Measurements from ENCODE around the gene ST3GAL4.

DNA sequence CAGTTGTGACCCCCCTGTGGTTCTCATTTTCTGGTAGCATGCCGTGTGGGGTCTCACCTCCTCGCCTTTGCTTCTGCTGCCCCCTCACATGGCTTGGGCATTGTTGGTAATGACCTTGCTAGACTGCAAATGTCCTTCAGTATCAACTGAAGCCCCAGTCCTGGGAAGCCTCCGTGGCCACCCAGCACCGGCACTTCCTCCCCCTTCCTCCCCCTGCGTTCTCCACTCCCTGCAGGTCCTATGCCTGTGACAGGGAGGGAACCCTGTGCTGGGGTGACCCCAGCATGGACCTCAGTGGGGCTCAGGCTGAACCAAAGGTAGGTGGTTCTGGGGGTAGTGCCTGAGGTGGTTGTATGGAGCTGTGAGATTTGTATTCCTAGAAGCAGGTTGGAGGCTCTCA is 5.9 kb downstream of the ST3GAL4 start:
- TF ChIP-seq, protein P1, sequence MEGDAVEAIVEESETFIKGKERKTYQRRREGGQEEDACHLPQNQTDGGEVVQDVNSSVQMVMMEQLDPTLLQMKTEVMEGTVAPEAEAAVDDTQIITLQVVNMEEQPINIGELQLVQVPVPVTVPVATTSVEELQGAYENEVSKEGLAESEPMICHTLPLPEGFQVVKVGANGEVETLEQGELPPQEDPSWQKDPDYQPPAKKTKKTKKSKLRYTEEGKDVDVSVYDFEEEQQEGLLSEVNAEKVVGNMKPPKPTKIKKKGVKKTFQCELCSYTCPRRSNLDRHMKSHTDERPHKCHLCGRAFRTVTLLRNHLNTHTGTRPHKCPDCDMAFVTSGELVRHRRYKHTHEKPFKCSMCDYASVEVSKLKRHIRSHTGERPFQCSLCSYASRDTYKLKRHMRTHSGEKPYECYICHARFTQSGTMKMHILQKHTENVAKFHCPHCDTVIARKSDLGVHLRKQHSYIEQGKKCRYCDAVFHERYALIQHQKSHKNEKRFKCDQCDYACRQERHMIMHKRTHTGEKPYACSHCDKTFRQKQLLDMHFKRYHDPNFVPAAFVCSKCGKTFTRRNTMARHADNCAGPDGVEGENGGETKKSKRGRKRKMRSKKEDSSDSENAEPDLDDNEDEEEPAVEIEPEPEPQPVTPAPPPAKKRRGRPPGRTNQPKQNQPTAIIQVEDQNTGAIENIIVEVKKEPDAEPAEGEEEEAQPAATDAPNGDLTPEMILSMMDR (IDR thresholded peaks at IDR 0.05): no peak
- TF ChIP-seq MXI1 (IDR thresholded peaks at IDR 0.05; ENCODE audit: low read depth, low read length) (no peak), EP300 (IDR thresholded peaks at IDR 0.05; ENCODE audit: borderline replicate concordance in 1 of 2, low read depth in 1 of 2, low read length in 1 of 2) (no peak), TAF1 (IDR thresholded peaks at IDR 0.05; ENCODE audit: borderline replicate concordance, low read depth, low read length) (no peak), RAD21 (IDR thresholded peaks at IDR 0.05; ENCODE audit: low read length) (no peak), JUND (IDR thresholded peaks at IDR 0.05) (no peak), SIN3A (IDR thresholded peaks at IDR 0.05; ENCODE audit: borderline replicate concordance, low read depth, low read length) (no peak), POLR2AphosphoS5 (IDR thresholded peaks at IDR 0.05; ENCODE audit: low read depth, low read length) (no peak), MEF2A (IDR thresholded peaks at IDR 0.05; ENCODE audit: borderline replicate concordance, low read depth) (no peak), TCF12 (IDR thresholded peaks at IDR 0.05) (no peak)
- TF ChIP-seq, protein P2, sequence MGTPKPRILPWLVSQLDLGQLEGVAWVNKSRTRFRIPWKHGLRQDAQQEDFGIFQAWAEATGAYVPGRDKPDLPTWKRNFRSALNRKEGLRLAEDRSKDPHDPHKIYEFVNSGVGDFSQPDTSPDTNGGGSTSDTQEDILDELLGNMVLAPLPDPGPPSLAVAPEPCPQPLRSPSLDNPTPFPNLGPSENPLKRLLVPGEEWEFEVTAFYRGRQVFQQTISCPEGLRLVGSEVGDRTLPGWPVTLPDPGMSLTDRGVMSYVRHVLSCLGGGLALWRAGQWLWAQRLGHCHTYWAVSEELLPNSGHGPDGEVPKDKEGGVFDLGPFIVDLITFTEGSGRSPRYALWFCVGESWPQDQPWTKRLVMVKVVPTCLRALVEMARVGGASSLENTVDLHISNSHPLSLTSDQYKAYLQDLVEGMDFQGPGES (IDR thresholded peaks at IDR 0.05; ENCODE audit: low read depth, low read length): no peak
- TF ChIP-seq, protein P3, sequence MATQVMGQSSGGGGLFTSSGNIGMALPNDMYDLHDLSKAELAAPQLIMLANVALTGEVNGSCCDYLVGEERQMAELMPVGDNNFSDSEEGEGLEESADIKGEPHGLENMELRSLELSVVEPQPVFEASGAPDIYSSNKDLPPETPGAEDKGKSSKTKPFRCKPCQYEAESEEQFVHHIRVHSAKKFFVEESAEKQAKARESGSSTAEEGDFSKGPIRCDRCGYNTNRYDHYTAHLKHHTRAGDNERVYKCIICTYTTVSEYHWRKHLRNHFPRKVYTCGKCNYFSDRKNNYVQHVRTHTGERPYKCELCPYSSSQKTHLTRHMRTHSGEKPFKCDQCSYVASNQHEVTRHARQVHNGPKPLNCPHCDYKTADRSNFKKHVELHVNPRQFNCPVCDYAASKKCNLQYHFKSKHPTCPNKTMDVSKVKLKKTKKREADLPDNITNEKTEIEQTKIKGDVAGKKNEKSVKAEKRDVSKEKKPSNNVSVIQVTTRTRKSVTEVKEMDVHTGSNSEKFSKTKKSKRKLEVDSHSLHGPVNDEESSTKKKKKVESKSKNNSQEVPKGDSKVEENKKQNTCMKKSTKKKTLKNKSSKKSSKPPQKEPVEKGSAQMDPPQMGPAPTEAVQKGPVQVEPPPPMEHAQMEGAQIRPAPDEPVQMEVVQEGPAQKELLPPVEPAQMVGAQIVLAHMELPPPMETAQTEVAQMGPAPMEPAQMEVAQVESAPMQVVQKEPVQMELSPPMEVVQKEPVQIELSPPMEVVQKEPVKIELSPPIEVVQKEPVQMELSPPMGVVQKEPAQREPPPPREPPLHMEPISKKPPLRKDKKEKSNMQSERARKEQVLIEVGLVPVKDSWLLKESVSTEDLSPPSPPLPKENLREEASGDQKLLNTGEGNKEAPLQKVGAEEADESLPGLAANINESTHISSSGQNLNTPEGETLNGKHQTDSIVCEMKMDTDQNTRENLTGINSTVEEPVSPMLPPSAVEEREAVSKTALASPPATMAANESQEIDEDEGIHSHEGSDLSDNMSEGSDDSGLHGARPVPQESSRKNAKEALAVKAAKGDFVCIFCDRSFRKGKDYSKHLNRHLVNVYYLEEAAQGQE (IDR thresholded peaks at IDR 0.05; ENCODE audit: low read depth, low read length): no peak
- TF ChIP-seq, protein P4, sequence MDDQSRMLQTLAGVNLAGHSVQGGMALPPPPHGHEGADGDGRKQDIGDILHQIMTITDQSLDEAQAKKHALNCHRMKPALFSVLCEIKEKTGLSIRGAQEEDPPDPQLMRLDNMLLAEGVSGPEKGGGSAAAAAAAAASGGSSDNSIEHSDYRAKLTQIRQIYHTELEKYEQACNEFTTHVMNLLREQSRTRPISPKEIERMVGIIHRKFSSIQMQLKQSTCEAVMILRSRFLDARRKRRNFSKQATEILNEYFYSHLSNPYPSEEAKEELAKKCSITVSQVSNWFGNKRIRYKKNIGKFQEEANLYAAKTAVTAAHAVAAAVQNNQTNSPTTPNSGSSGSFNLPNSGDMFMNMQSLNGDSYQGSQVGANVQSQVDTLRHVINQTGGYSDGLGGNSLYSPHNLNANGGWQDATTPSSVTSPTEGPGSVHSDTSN (IDR thresholded peaks at IDR 0.05): no peak
